Right lobe of liver (tissue), 4 donors: ENCODE results near the gene MRPL54.

Source experiments
- POLR2A ChIP-seq: fragments of 450-650 bp; IDR thresholded peaks from one replicate; pipeline ENCODE4 v1.6.1; 2017; ENCODE audit warnings: antibody characterized with exemption, mild to moderate bottlenecking
- TF ChIP-seq, protein P1 (sequence below), 4 donors: fragments of 200-600 bp in 3 of 4; fragments of 450-650 bp in 1 of 4; IDR thresholded peaks; one replicate each; pipeline versions ENCODE4 v1.5.1 to v1.8.0; 2016 to 2022; ENCODE audit warnings: antibody characterized with exemption in 4 of 4, mild to moderate bottlenecking in 2 of 4
- donor health status: DM: no; HTN: no; CAD: no.
- donor health status: DM: no; HTN: no; CAD: no.
- donor health status: DM: no; HTN: yes; CAD: no.

DNA sequence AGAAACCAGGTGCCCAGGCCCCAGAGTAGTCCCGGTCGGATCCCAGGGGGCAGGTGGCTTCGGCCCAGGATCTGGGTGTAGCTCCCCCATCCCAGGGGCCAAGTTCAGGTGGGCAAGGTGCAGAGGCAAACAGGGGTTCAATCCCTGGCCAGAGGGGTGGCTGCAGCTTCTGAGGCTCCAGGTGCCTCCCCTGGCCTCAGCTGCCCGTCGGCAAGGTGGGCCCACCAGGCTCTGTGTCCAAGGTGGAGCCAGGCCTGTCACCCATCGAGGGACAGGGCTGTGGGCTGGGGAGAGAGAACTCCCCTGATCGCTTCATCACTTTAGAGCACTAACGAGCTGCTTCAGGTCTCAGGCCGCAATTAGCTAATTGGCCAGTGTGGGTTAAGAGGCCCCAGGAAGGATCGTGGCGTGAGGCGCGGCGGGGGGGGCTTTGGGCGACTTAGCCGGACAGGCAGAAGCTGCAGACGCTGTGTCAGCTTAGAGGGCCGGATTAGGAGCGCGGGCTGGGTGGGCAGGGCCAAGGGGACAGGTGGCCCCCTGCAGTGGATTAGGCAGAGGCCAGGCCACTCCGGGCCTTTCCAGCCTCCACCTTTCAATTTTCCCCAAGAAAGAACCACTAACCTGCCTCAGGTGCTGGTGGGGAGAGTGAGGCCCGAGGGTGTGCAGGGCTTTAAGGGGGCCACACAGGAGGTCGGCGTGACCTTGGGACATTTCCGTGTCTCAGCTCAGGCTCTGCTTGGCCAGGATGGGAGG is 12.3 kb downstream of the MRPL54 start:
- TF ChIP-seq POLR2A: no peak
- TF ChIP-seq, protein P1, sequence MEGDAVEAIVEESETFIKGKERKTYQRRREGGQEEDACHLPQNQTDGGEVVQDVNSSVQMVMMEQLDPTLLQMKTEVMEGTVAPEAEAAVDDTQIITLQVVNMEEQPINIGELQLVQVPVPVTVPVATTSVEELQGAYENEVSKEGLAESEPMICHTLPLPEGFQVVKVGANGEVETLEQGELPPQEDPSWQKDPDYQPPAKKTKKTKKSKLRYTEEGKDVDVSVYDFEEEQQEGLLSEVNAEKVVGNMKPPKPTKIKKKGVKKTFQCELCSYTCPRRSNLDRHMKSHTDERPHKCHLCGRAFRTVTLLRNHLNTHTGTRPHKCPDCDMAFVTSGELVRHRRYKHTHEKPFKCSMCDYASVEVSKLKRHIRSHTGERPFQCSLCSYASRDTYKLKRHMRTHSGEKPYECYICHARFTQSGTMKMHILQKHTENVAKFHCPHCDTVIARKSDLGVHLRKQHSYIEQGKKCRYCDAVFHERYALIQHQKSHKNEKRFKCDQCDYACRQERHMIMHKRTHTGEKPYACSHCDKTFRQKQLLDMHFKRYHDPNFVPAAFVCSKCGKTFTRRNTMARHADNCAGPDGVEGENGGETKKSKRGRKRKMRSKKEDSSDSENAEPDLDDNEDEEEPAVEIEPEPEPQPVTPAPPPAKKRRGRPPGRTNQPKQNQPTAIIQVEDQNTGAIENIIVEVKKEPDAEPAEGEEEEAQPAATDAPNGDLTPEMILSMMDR (IDR thresholded peaks at IDR 0.05): no peak
